Neutrophil (primary cell): ENCODE data around the gene SEC14L1.
A peak's percentile ranks its signal among the peaks of the same experiment; 100 is the strongest.
"Not testable (repeated sequence)": the region's sequence is repeated elsewhere in the genome, so short reads cannot be mapped to it uniquely, and the experiment has no call there.

Experiments used
- H3K27ac ChIP-seq: fragments of 200-600 bp; sonication (generic); 2 replicates; pipeline ENCODE4 v1.5.1; 2016; ENCODE audit warnings: mild to moderate bottlenecking, moderate library complexity
- H3K27me3 ChIP-seq: fragments of 200-600 bp; sonication (generic); 2 replicates; pipeline ENCODE4 v1.6.0; 2016; ENCODE audit warnings: mild to moderate bottlenecking
- H3K36me3 ChIP-seq: fragments of 200-600 bp; sonication (generic); 2 replicates; pipeline ENCODE4 v1.5.1; 2017
- H3K4me1 ChIP-seq, 2 experiments: fragments of 200-600 bp in 1 of 2; sonication (generic) in 1 of 2; 1 replicate in 1 of 2; 2 replicates in 1 of 2; pipeline versions ENCODE4 v1.5.1 to v1.6.1; 2013 to 2016; ENCODE audit warnings: low read depth in 1 of 2, low read length in 1 of 2, mild to moderate bottlenecking in 1 of 2, moderate library complexity in 1 of 2; ENCODE audit not compliant: control insufficient read depth in 1 of 2, insufficient read depth in 1 of 2
- H3K4me3 ChIP-seq, 2 experiments: fragments of 200-600 bp in 1 of 2; sonication (generic) in 1 of 2; 1 replicate in 1 of 2; 2 replicates in 1 of 2; pipeline ENCODE4 v1.5.1; 2013 to 2016; ENCODE audit warnings: low read depth in 1 of 2, low read length in 1 of 2, mild to moderate bottlenecking in 1 of 2, moderate library complexity in 1 of 2
- H3K9me3 ChIP-seq: fragments of 200-600 bp; sonication (generic); 2 replicates; pipeline ENCODE4 v1.5.1; 2016
- CTCF ChIP-seq: fragments of 200-600 bp; sonication (generic); IDR thresholded peaks from 2 replicates; pipeline ENCODE4 v1.5.1; 2016; ENCODE audit warnings: antibody characterized with exemption

Gene SEC14L1

GRCh38 chr17:77148077-77148939 lies 7.5 kb downstream of the SEC14L1 start:
- Histone ChIP-seq H3K4me1 (peaks cover 66 to 80% of the 10 kb centered on the region in 2 experiments), H3K36me3 (peaks cover 95% of the 10 kb centered on the region), H3K4me3 (peak overlapping the region in 1 of 2 experiments; percentile 15), H3K9me3 (no peaks in the 10 kb centered on the region), H3K27me3 (no peaks in the 10 kb centered on the region), H3K27ac (peak overlapping the region; percentile 100)
- TF ChIP-seq CTCF, result no peak

GRCh38 chr17:77148940-77149510 lies 8.3 kb downstream of the SEC14L1 start:
- Histone ChIP-seq H3K27ac (peak overlapping the region; percentile 100), H3K9me3 (no peaks in the 10 kb centered on the region), H3K36me3 (peaks cover 95% of the 10 kb centered on the region), H3K4me3 (no peak overlapping the region), H3K4me1 (peaks cover 66 to 80% of the 10 kb centered on the region in 2 experiments), H3K27me3 (no peaks in the 10 kb centered on the region)
- no peak for TF ChIP-seq CTCF

GRCh38 chr17:77150196-77150595 lies 9.4 kb downstream of the SEC14L1 start:
- Histone ChIP-seq H3K4me1 (peaks cover 58 to 79% of the 10 kb centered on the region in 2 experiments), H3K4me3 (no peak overlapping the region), H3K9me3 (no peaks in the 10 kb centered on the region), H3K36me3 (peaks cover 92% of the 10 kb centered on the region), H3K27ac (peak overlapping the region; percentile 26), H3K27me3 (no peaks in the 10 kb centered on the region)
- no peak for TF ChIP-seq CTCF

GRCh38 chr17:77151186-77151585 lies 10.4 kb downstream of the SEC14L1 start:
- Histone ChIP-seq H3K27me3 (no peaks in the 10 kb centered on the region), H3K9me3 (no peaks in the 10 kb centered on the region), H3K27ac (no peak overlapping the region), H3K4me3 (no peak overlapping the region), H3K36me3 (peaks cover 92% of the 10 kb centered on the region), H3K4me1 (peaks cover 48 to 75% of the 10 kb centered on the region in 2 experiments)
- no peak for TF ChIP-seq CTCF

GRCh38 chr17:77152056-77152455 lies 11.3 kb downstream of the SEC14L1 start:
- not testable (repeated sequence) for H3K27me3 ChIP-seq, H3K27ac ChIP-seq, H3K9me3 ChIP-seq, H3K4me3 ChIP-seq
- Histone ChIP-seq H3K36me3 (peaks cover 86% of the 10 kb centered on the region), H3K4me1 (peaks cover 40 to 68% of the 10 kb centered on the region in 2 experiments)

GRCh38 chr17:77153472-77153871 lies 12.7 kb downstream of the SEC14L1 start:
- Histone ChIP-seq H3K36me3 (peaks cover 84% of the 10 kb centered on the region), H3K27ac (peak overlapping the region; percentile 42), H3K4me1 (peaks cover 26 to 62% of the 10 kb centered on the region in 2 experiments), H3K9me3 (no peaks in the 10 kb centered on the region), H3K27me3 (no peaks in the 10 kb centered on the region), H3K4me3 (no peak overlapping the region)
- no peak for TF ChIP-seq CTCF
